ENCODE measurements around the gene PDZRN4.

Gene PDZRN4

DNA sequence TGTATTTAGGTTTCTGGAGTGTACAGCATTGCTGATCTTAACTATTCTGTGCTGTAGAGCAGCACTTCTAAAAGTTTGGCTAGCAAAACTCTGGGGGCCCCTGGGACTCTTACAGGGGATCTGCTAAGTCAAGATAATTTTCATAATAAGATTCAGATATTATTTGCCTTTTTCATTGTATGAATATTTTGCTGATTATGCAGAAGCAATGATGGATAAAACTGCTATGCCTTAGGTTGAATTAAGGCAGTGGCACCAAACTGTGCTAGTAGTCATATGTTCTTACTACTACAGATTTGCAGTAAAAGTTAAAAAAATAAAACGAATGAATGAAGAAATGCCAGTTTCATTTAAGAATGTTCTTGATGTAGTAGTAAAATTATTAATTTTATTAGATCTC, 160.1 kb downstream of the PDZRN4 start:
- H3K4me3 ChIP-seq (ENCODE audit: low read depth, low read length), result no peak overlapping the region

GRCh38 chr12:41356181-41356580, 168.1 kb downstream of the PDZRN4 start:
- H3K4me3 ChIP-seq (ENCODE audit: low read depth, low read length), result no peak overlapping the region

GRCh38 chr12:41361738-41362137, 173.6 kb downstream of the PDZRN4 start:
- H3K4me3 ChIP-seq (ENCODE audit: low read depth, low read length), result no peak overlapping the region

- no peak overlapping the region for H3K4me3 ChIP-seq (ENCODE audit: low read depth, low read length)
Measured at GRCh38 chr12:41362510-41362909, 174.4 kb downstream of the PDZRN4 start.

- no peak overlapping the region for H3K4me3 ChIP-seq (ENCODE audit: low read depth, low read length)
Measured at GRCh38 chr12:41362931-41363330, 174.8 kb downstream of the PDZRN4 start.

DNA sequence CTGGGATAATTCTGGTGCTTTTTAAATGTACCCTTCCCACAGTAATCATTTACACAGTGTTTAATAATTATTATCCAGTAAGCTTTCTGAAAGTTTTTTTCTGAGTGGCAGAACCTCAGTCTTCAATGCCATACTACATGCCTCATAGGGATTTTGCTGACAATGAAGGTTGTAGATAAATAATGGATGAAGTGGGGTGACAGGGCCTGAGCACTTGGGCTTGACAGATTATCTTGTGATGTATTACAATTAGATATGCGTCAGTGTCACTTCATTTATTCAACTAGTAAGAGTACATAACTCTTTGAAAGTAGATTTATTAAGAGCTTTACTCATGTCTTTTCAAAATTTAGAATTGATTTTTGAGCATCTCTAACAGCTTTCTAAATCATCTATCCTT, 176.1 kb downstream of the PDZRN4 start:
- no peak overlapping the region for H3K4me3 ChIP-seq (ENCODE audit: low read depth, low read length)

DNA sequence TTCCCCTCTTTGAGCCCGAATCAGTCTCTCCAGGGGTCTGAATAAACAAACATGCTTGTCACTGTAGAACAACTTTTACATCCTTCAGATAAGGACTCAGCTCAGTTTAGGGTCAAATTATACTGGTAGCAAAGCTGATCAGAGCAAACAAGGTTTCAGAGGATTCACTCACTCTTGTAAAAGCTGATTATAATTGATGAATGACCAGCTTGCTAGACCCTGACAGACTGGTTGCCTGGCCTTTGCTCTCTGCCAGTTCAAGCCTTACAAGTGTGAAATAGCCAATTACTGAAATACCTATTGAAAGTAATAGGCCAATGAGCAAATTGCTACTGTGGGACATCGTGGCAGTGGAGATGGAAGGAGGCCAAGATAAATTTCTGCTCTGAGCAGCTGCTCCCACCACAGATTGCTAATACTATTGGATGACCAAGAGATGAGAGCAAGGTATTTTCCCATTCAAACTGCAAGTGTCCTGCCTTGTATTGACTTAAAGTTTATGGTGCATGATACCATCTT, 177.6 kb downstream of the PDZRN4 start:
- no peak overlapping the region for H3K4me3 ChIP-seq (ENCODE audit: low read depth, low read length)

GRCh38 chr12:41367726-41368405, 179.7 kb downstream of the PDZRN4 start:
- no peak overlapping the region for H3K4me3 ChIP-seq (ENCODE audit: low read depth, low read length)

GRCh38 chr12:41380878-41381277, 192.8 kb downstream of the PDZRN4 start:
- no peak overlapping the region for H3K4me3 ChIP-seq (ENCODE audit: low read depth, low read length)

DNA sequence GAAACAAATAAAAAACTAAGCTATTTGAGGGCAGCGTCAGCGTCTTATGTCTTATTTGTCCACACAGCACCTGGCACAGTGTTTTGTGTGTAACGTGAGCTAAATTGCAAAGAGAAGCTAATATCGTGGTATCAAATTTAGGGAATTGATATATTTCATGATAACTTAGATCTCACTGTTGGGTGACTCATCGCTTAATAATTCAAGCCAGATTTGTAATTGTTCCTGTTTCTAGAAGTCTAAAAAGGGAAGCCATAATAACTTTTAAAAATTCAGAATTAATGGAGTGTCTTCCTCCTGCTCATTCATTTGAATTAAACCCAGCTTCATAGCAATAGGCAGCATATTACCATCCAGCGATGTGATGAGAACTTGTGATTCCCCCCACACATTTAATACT, 214.7 kb downstream of the PDZRN4 start:
- no peak overlapping the region for H3K4me3 ChIP-seq (ENCODE audit: low read depth, low read length)

- no peak overlapping the region for H3K4me3 ChIP-seq (ENCODE audit: low read depth, low read length)
Measured at GRCh38 chr12:41407232-41407799, 219.2 kb downstream of the PDZRN4 start.

DNA sequence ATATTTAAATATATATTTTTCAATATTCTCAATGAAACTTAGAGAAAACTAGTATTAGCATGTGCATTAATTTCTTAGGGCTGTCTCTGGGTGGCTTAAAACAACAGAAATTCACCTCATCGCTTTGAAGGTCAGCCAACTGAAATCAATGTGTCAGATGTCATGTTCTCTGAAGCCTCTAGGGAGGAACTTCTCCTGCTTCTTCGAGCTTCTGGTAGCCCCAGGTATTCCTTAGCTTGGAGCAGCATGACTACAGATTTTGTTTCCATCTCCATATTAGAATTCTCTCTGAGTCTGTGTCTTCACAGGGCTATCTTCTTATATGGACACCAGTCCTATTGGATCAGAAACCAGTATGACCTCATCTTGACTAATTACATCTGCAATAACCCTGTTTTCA, 221.5 kb downstream of the PDZRN4 start:
- H3K4me3 ChIP-seq (ENCODE audit: low read depth, low read length), result no peak overlapping the region

DNA sequence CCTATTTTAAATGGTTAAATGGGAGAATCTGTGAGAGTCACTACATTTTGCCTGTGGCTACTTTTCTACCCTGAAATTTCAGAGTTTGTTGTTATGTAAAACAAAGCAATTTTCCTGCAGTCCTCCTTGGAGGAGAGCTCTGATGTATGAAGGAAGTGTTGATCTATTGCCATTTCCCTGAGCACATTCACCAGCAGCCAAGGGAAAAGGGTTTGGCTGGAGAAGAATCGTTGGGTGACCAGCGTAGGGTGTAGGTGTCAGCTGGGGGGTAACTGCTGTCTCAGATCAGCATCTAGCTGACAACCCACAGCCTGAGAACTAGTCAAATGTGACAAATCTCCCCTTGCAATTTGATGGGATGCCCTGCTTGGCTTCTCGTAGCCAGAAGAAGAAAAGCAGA, 230.5 kb downstream of the PDZRN4 start:
- no peak overlapping the region for H3K4me3 ChIP-seq (ENCODE audit: low read depth, low read length)

DNA sequence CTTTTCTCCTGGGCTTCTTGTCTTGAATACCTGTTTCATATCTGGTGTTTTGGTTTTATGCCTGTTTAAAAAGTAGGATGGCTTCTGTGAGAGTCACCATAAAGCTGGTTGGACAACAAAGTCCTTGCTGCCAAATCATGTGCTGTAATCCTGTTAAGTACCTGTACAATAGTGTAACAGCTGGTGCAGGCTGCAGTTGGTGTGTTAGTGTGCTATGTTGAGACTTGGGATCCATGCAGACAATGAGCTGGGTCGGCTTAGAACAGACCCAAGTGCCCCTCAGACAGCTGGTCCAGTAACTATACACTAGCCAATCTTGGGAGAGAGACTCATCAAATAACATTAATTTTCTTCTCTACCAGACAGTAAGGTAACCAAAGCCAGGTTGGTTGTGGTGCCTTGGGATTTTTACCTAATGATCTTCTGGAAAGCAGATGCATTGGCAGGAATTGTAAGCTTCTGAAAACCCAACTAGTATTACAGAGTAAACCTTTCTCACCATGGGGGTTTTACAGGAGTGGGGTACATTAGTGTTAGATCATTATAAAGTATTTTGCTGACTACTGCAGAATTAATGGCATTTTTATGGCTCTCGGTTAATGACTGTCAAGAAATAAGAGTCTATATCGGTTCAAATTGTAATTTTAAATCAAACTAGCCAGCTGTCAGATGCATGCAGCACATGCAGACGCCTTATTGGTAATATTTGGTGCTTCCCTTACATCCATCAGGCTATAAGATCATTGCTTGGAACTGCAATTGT, 231.2 kb downstream of the PDZRN4 start:
- H3K4me3 ChIP-seq (ENCODE audit: low read depth, low read length), result no peak overlapping the region

GRCh38 chr12:41424651-41425050, 236.5 kb downstream of the PDZRN4 start:
- H3K4me3 ChIP-seq (ENCODE audit: low read depth, low read length), result no peak overlapping the region

- no peak overlapping the region for H3K4me3 ChIP-seq (ENCODE audit: low read depth, low read length)
Measured at GRCh38 chr12:41433460-41433859, 245.3 kb downstream of the PDZRN4 start.

GRCh38 chr12:41436076-41436475, 248.0 kb downstream of the PDZRN4 start:
- no peak overlapping the region for H3K4me3 ChIP-seq (ENCODE audit: low read depth, low read length)

- H3K4me3 ChIP-seq (ENCODE audit: low read depth, low read length), result no peak overlapping the region
Measured at GRCh38 chr12:41437563-41437962, 249.4 kb downstream of the PDZRN4 start.

DNA sequence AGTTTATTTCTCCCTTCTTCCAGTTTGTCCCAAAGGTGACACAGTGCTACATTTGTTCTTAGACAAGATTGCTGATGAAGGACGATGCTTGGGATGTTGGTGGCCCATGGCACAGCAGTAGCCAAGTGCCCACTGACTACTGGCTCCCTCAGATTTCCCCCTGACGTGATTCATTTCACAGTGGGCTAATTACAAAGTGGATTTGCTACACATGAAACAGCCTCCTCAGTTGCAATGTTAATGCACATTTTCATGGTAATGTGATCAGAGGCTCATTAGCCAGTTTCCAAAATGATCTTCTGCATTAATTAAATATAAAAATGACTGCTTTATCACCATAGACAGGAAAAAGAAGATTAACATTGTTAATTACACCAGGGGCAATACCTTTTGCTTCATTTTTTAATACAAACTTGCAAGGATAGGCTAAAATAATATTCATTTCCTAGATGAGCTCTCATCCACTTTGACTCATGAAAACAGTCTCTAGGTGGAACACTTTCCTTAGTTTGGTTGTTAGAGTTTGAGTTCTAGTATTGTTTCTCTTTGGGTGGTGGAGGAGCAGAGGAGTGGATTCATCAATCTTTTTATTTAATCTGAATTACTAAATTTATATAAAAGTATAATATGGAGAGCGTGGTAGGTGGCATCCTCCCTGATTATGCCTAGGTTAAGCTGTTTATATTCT, 250.9 kb downstream of the PDZRN4 start:
- no peak overlapping the region for H3K4me3 ChIP-seq (ENCODE audit: low read depth, low read length)

- H3K4me3 ChIP-seq (ENCODE audit: low read depth, low read length), result no peak overlapping the region
Measured at GRCh38 chr12:41439801-41440200, 251.7 kb downstream of the PDZRN4 start.

- no peak overlapping the region for H3K4me3 ChIP-seq (ENCODE audit: low read depth, low read length)
Measured at GRCh38 chr12:41441180-41441579, 253.1 kb downstream of the PDZRN4 start.
